ENCODE data around the gene JPH4.

DNA sequence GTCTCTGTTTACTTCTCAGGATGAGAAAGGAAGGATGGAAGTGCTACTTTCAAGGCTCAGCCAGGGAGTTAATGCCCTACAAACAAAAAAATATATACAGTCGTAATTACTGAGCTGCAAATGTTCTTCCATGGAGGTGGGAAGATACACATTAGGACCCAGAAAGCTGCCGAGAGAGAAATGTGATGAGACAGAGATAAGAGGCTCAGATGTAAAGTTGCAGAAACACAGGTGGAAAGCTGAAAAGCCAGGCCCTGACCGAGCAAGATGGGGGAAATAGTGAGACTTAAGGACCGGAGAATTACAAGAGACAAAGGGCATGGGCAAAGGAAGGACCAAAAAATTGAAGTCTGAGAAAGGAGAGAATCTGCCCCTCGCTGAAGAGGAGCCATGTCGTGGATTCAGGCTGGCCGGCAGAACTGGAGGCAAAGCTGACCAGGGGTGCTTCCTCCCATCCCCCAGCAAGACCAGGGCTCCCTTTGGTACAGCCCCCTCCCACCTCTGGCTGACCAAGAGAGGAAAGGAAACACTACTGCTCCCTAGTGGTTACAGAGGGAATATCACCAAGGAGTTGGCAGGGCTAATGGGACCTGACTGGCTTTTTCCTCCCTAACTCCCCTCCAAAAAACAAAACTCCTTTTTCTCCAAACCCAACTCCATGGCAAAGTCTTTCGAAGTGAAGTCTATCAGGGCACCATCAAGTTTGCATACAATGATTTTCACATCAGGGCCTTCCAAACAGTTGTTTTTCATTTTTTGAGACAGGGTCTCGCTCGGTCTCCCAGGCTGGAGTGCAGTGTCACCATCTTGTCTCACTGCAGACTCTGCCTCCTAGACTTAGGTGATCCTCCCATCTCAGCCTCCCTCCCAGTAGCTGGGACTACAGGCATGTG is 39.1 kb downstream of the JPH4 start:
- TF ChIP-seq, protein P1, sequence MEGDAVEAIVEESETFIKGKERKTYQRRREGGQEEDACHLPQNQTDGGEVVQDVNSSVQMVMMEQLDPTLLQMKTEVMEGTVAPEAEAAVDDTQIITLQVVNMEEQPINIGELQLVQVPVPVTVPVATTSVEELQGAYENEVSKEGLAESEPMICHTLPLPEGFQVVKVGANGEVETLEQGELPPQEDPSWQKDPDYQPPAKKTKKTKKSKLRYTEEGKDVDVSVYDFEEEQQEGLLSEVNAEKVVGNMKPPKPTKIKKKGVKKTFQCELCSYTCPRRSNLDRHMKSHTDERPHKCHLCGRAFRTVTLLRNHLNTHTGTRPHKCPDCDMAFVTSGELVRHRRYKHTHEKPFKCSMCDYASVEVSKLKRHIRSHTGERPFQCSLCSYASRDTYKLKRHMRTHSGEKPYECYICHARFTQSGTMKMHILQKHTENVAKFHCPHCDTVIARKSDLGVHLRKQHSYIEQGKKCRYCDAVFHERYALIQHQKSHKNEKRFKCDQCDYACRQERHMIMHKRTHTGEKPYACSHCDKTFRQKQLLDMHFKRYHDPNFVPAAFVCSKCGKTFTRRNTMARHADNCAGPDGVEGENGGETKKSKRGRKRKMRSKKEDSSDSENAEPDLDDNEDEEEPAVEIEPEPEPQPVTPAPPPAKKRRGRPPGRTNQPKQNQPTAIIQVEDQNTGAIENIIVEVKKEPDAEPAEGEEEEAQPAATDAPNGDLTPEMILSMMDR (IDR thresholded peaks at IDR 0.05): peak; percentile 86
- no peak for TF ChIP-seq ZFX (IDR thresholded peaks at IDR 0.05; ENCODE audit: borderline replicate concordance)
